Measurements from ENCODE around the gene HELT. TPM values are rescaled to one million over a fixed set of nuclear protein-coding genes. Genes with fewer than 3 reads are reported as not detected.
"Not testable (repeated sequence)": the region's sequence is repeated elsewhere in the genome, so short reads cannot be mapped to it uniquely, and the experiment has no call there.

HELT gene
- total RNA-seq, 1 experiment from 2014 or later, result not detected

- DNase-seq (ENCODE audit: low read depth), result no peak
These were observed 17.7 kb downstream of the HELT start for GRCh38 chr4:185036019-185036418.

GRCh38 chr4:185036842-185037241, 18.6 kb downstream of the HELT start:
- DNase-seq (ENCODE audit: low read depth), result no peak

GRCh38 chr4:185039508-185040273, 21.4 kb downstream of the HELT start:
- peak; percentile 59 for DNase-seq (ENCODE audit: low read depth)

- DNase-seq (ENCODE audit: low read depth), result no peak
These were observed 22.2 kb downstream of the HELT start for GRCh38 chr4:185040523-185040922.

- not testable (repeated sequence) for DNase-seq (ENCODE audit: low read depth)
These were observed 32.0 kb downstream of the HELT start for GRCh38 chr4:185050286-185050685.

GRCh38 chr4:185051283-185051682, 33.0 kb downstream of the HELT start:
- not testable (repeated sequence) for DNase-seq (ENCODE audit: low read depth)

GRCh38 chr4:185053746-185054145, 35.5 kb downstream of the HELT start:
- no peak for DNase-seq (ENCODE audit: low read depth)

GRCh38 chr4:185054272-185054671, 36.0 kb downstream of the HELT start:
- no peak for DNase-seq (ENCODE audit: low read depth)

- no peak for DNase-seq (ENCODE audit: low read depth)
These were observed 36.6 kb downstream of the HELT start for GRCh38 chr4:185054886-185055285.

GRCh38 chr4:185061610-185062009, 43.3 kb downstream of the HELT start:
- DNase-seq (ENCODE audit: low read depth), result no peak

GRCh38 chr4:185062606-185063005, 44.3 kb downstream of the HELT start:
- no peak for DNase-seq (ENCODE audit: low read depth)

GRCh38 chr4:185066179-185066578, 47.9 kb downstream of the HELT start:
- no peak for DNase-seq (ENCODE audit: low read depth)

- no peak for DNase-seq (ENCODE audit: low read depth)
These were observed 50.5 kb downstream of the HELT start for GRCh38 chr4:185068837-185069236.

Other genes with a start within 250 kb of the HELT start
- gene ACSL1, start 192.5 kb upstream of the HELT start, total RNA-seq (2014; rRNA removed; shearing (Covaris generic)), result 6.0 and 6.6 TPM in 2 replicates
- 27.2 and 33.9 TPM in 2 replicates for gene SLC25A4, start 124.8 kb downstream of the HELT start, total RNA-seq (2014; rRNA removed; shearing (Covaris generic))
- gene CFAP97, start 185.5 kb downstream of the HELT start, total RNA-seq (2014; rRNA removed; shearing (Covaris generic)), result 28.7 and 29.7 TPM in 2 replicates
- 20.8 and 24.6 TPM in 2 replicates for gene SNX25, start 191.1 kb downstream of the HELT start, total RNA-seq (2014; rRNA removed; shearing (Covaris generic))